G401 (cell line): ENCODE data around the gene RRAGC. TPM values are rescaled to one million over a fixed set of nuclear protein-coding genes. Genes with fewer than 3 reads are reported as not detected.

Source experiments
- DNase-seq: peaks from one replicate; pipeline ENCODE4 v3.0.0-alpha.2; 2015; ENCODE audit warnings: low spot score
- in situ Hi-C: cut with HindIII; loops from 2 replicates; pipeline ENCODE4 v1.10.0; 2016; ENCODE audit warnings: low sequenced_read_pairs, mixed read lengths
- total RNA-seq: library from RNA; depleted of rRNA; stranded (reverse); fragments of >200 nt; shearing (Covaris generic); gene quantifications from 2 replicates; pipeline ENCODE4 v1.2.3, GENCODE V29; 2014; rRNA removed

Gene RRAGC
- total RNA-seq, result 22.2 and 29.8 TPM in 2 replicates

DNA sequence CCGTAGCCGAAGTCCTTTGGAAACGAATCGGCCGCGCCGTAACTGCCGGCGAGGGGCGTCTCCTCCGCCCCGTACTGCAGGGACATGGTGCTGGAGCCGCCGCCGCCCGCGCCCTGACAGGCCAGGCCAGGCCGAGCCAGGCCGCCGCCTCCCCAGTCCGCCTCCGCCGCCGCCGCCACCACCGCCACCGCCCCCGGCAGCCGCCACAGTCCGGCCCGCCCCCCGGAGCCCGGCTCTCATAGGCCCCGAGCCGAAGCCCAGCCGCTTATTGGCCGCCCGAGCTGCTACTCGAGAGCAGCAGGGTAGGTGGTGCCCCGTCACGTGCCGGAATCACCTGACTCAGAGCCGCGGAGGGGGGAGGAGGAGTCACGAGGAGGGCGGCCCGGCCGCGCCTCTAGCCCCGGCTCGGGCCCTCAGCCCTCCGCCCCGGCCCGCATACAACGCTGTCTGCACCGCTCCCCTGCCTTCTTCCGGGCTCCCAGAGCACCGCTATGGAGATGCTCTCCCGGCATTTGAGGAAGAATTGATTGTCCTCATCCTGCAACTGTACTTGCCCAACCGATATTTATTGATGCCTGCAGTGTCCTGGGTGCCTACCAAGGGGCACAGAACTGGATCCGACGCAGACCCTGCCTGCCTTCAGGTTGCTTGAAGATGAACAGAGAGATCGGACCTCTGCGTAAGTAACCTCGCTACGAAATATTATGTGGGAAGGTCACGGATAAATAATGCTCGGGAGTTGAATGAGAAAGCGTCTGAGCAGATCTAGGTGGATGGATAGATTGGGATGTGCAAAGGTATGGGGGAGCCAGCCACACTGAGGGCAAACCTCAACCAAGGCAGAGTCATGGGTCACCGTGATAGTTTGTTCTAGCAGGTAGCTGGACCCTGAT is at the start of gene RRAGC:
Gene RRAGC, minus strand, starts transcription at position 212 of the 893 bp plus-strand sequence. Its CDS starts 126 bp downstream, at position 86.
- in situ Hi-C loops, result no loop called here
- DNase-seq, result peak; percentile 98

GRCh38 chr1:38908821-38909220 is 49.2 kb upstream of the RRAGC start:
- DNase-seq, result peak; percentile 91
- in situ Hi-C loops, result no loop called here

- in situ Hi-C loops, result no loop called here
- DNase-seq, result no peak
These were observed 46.4 kb upstream of the RRAGC start for GRCh38 chr1:38905985-38906384.

DNA sequence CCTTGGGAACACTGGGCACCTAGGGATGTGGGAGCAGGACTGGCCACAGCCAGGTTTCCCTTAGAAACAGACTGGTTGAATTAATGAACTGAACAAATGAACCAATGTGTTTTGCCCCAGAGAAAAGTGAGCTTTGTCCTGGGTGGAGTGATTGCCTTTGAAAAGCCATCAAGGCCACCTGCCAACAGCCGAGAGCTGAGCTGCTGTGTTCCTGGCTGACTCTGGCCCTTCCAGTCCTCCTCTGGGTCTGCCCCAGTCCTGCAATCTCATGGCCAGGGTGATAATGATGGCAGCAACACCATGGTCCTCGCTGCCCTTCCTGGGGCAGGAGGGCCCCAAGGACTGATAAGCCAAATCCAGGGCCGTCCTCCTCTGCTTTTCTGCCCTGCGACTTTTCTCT is 40.0 kb upstream of the RRAGC start:
- in situ Hi-C loops, result no loop called here

GRCh38 chr1:38898653-38899230 is 39.2 kb upstream of the RRAGC start:
- in situ Hi-C loops, result no loop called here
- DNase-seq, result no peak

More for the DNA sequence above, 40.0 kb upstream of the RRAGC start:
- no peak for DNase-seq

DNA sequence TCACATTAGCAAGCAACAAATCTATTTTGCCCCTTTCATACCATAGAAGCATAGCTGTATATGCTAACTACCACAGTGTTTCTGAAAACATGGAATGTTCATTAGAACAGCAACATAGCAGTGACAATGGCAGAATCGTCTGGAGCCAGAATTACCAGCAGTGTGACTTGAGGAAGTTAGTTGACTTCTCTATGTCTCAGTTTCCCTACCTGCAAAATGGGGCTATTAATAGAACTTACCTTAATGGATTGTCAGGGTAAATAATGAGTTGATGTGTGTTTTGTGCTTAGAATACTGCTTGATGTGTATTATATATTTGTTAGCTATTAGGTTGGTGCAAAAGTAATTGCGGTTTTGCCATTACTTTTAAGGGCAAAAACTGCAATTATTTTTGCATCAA is 36.6 kb upstream of the RRAGC start:
- no peak for DNase-seq
- in situ Hi-C loops, result no loop called here

GRCh38 chr1:38892976-38893375 is 33.4 kb upstream of the RRAGC start:
- in situ Hi-C loops, result no loop called here
- DNase-seq, result no peak

DNA sequence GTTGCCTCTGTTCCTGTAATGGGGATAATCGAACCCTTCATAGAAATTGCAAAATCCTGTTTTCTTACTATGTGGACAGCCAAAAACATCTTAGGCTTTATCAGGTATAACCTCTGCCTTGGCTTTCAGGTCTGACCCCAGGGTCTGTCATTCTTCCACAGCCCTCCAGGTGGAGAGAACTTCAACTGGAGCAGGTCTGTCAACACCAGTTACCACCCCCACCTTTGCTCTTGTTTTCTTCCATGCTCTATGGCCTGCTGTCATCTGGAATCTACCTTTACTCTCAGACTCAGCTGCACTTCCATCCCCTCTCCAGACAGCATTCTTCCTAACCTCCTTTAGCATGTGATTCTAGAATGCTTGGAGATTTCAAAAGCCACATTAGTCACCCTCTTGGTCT is 32.2 kb upstream of the RRAGC start:
- in situ Hi-C loops, result no loop called here
- DNase-seq, result no peak

DNA sequence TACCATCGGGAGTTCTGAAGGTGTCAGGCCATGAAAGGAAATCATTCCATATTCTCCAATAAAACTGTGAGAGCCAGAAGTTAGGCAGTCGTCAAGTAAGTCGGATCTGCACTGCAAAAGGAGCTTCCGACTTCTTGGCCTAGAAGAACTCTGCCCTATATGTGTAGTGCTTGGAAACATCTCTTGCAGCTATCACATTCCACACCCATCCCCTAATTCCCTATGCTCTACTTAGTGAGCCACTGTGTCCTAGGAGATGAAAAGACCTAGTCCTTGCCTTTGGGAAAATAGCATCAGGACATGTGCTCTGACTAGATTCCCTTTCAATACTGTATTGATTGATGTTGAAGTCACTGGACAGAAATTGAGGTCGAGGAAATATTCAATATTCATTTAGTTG is 30.0 kb upstream of the RRAGC start:
- no peak for DNase-seq
- in situ Hi-C loops, result no loop called here

DNA sequence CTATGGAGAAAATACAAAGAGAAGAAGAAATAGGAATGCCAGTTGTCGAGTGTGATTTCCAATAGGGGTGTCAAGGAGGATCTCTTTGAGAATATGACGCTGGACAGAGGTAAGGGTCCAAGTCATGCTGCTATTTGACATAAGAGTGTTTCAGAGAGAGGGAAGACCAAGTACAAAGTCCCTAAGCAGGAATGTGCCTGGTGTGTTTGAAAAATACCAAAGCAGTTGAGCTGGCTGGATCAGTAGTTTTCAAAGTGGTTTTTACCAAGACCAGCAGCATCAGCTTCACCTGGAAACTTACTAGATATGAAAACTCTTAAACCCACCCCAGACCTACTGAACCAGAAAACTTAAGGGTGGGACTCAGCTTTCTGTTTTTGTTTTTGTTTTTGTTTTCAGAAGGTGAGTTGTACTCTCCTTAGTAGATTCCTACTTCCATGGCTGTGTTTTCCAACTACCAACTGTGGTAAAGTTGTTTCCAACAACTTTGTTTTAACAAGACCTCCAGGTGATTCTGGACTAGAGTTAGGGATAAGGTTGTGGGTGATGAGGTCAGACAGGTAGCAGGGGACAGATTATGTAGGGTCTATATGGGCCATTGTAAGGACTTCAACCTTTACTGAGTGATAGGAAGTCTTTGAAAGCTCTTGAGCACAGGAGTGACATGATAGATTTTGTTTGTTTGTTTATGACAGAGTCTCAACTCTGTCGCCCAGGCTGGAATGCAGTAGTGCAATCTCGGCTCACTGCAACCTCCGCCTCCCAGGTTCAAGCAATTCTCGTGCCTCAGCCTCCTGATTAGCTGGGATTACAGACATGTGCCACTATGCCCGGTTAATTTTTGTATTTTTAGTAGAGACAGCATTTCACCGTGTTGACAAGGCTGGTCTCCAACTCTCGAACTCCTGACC is 29.1 kb upstream of the RRAGC start:
- in situ Hi-C loops, result no loop called here
- no peak for DNase-seq

- DNase-seq, result no peak
- in situ Hi-C loops, result no loop called here
These were observed 25.5 kb upstream of the RRAGC start for GRCh38 chr1:38885092-38885491.

DNA sequence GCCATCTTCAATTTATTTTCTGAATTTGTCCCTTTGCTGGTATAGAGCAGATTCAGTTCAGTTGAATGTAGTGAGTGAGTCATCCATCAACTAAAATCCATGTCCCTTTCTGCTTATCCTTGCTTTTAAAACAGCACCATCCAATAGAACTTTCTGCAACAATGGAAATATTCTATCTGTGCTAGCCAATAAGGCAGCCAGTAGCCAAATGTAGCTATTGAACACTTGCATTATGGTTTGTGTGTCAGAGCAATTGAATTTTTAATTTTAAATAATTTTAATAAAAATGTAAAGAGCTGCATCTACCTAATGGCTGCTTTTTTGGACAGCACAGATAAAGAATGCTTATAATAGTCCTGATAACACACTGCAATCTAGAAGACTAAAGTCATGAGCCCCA is 21.9 kb upstream of the RRAGC start, which contains the start of gene GJA9:
Gene GJA9, minus strand, starts transcription at position 101 of the 400 bp plus-strand sequence. CDS start 5,489 bp downstream, outside the sequence.
- no peak for DNase-seq
- in situ Hi-C loops, result no loop called here

GRCh38 chr1:38875811-38876210 is 16.2 kb upstream of the RRAGC start:
- in situ Hi-C loops, result no loop called here
- no peak for DNase-seq

DNA sequence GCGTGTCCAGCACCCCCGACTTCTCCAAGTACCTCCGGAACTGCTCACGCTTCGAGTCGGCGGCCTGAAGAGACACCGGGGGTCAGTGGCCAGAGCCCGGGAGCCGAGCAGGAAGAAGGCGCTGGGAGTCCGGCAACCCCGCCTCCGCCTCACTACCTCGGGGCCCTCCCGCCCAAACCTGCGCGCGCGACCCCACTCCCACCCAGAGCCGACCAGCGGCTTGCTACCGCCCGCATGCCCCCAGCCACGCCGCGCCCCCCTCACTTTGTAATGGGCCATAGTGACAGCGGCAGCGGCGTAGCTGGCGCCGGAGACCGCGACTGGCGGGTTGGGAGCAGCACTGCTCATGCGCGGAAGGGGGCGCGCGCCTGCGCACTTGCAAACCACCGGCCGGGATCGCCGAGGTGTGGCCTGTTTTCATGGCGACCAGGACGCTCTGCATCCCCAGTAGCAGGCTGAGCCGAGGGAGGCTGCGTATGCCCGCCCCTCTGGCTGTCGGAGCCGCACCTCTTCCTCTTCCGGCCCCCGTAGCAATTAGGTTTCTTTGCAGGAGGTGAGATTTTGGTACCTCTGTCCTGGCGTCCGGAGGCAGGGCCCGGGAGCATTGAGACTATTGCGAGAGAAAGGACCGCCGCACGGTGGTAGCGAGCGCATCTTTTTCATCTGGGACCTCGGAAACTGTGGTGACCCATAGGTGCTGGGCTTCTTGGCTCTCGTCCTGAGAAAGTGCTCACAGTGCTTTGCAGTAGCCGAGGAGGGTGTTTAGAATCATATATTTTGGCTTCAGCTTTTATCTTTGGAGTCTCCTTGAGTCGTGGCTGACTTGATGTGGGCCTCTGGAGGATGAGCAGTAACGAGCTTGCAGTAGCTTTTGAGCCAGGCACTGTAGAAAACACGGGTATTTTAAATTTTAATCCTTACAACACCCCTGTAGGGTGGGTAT is 13.7 kb upstream of the RRAGC start, which contains the start of gene MYCBP:
Gene MYCBP, minus strand, starts transcription at position 322 of the 943 bp plus-strand sequence. Its CDS starts 43 bp downstream, at position 279.
- peak; percentile 98 for DNase-seq
- in situ Hi-C loops, result no loop called here

- no peak for DNase-seq
These were observed 12.9 kb upstream of the RRAGC start for GRCh38 chr1:38872401-38873026.

DNA sequence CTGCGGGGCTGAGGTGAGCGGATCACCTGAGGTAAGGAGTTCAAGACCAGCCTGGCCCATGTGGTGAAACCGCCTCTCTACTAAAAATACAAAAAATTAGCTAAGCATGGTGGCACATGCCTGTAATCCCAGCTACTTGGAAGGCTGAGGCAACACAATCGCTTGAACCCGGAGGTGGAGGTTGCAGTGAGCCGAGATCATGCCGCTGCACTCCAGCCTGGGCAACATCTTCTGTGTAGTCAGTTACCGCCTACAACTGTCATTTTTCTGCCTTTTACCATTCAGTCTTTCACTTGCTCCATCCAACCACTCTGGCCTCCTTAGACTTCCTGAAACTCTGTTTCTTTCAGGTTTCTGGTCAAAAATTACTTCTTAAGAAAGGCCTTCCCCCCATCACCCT is 11.4 kb upstream of the RRAGC start:
- in situ Hi-C loops, result no loop called here
- DNase-seq, result no peak

More at GRCh38 chr1:38872401-38873026, 12.9 kb upstream of the RRAGC start:
- in situ Hi-C loops, result no loop called here

GRCh38 chr1:38867208-38867607 is 7.6 kb upstream of the RRAGC start:
- in situ Hi-C loops, result no loop called here
- DNase-seq, result no peak
